ENCODE results near the gene PBLD. TPM values are rescaled to one million over a fixed set of nuclear protein-coding genes. Genes with fewer than 3 reads are reported as not detected.

Gene PBLD
- 10 to 100 TPM; 19.4 to 47.5 (median 27.8) TPM for total RNA-seq
- polyA plus RNA-seq = 10 to 100 TPM; 11.9 to 14.2 TPM

GRCh38 chr10:68332259-68333057, at the start of gene PBLD:
Gene PBLD, minus strand, starts transcription at chr10:68332928. Its CDS starts 26,084 bp downstream, at chr10:68306844.
- FAIRE-seq = no peak
- no peak for TF ChIP-seq CTCF (IDR thresholded peaks at IDR 0.05)
- peak; percentile 68 to 86 (median 78) for DNase-seq
- Histone ChIP-seq H3K4me3 (peak within 1 kb of the TSS; percentile 56 to 98 (median 75)), H3K27ac (peak within 1 kb of the TSS; percentile 90 to 99 (median 97)), H3K36me3 (no peaks in the 10 kb centered on the region), H3K9me3 (no peaks in the 10 kb centered on the region), H3K27me3 (no peaks in the 10 kb centered on the region), H3K4me1 (peaks cover 16 to 45% (median 38%) of the 10 kb centered on the region in 3 donors)
- peak; percentile 57 to 64 (median 62) for ATAC-seq
- 0 to 1% methylated on average over 49 to 51 of the region's 51 CpGs for WGBS, 2 donors
- intact Hi-C loops (cut with DNase I) = no loop called here

- Histone ChIP-seq H3K36me3 (peaks cover 0 to 26% (median 3%) of the 10 kb centered on the region in 3 donors), H3K4me1 (no peaks in the 10 kb centered on the region), H3K27ac (no peak overlapping the region), H3K27me3 (no peaks in the 10 kb centered on the region), H3K4me3 (no peak overlapping the region), H3K9me3 (no peaks in the 10 kb centered on the region)
- ATAC-seq = no peak
- DNase-seq = no peak
- no peak for FAIRE-seq
- WGBS, 2 donors = 93 to 97% methylated on average over 1 of the region's 1 CpG
- TF ChIP-seq CTCF (IDR thresholded peaks at IDR 0.05) = no peak
- intact Hi-C loops (cut with DNase I) = no loop called here
These were observed 38.9 kb upstream of the PBLD start for GRCh38 chr10:68371604-68372003.

GRCh38 chr10:68367121-68367520, 34.4 kb upstream of the PBLD start:
- DNase-seq (no peak), FAIRE-seq (no peak), ATAC-seq (no peak)
- intact Hi-C loops (cut with DNase I) = no loop called here
- Histone ChIP-seq H3K36me3 (peaks cover 0 to 25% (median 5%) of the 10 kb centered on the region in 3 donors), H3K4me3 (no peak overlapping the region), H3K4me1 (no peaks in the 10 kb centered on the region), H3K9me3 (no peaks in the 10 kb centered on the region), H3K27me3 (no peaks in the 10 kb centered on the region), H3K27ac (no peak overlapping the region)
- TF ChIP-seq CTCF (IDR thresholded peaks at IDR 0.05) = no peak
- WGBS, 2 donors = 90 to 91% methylated on average over 2 of the region's 2 CpGs

- H3K27me3 ChIP-seq = no peaks in the 10 kb centered on the region
- no peak for DNase-seq
- H3K4me1 ChIP-seq = no peaks in the 10 kb centered on the region
- H3K36me3 ChIP-seq = peaks cover 0 to 28% (median 5%) of the 10 kb centered on the region in 3 donors
- FAIRE-seq = peak; percentile 29
- H3K27ac ChIP-seq = no peak overlapping the region
- 96 to 99% methylated on average over 5 of the region's 5 CpGs for WGBS, 2 donors
- intact Hi-C loops (cut with DNase I) = no loop called here
- no peak for TF ChIP-seq CTCF (IDR thresholded peaks at IDR 0.05)
- no peak overlapping the region for H3K4me3 ChIP-seq
- H3K9me3 ChIP-seq = no peaks in the 10 kb centered on the region
- ATAC-seq = no peak
These were observed 33.9 kb upstream of the PBLD start for GRCh38 chr10:68366600-68366999.

GRCh38 chr10:68365611-68366010, 32.9 kb upstream of the PBLD start:
- ATAC-seq (no peak), FAIRE-seq (no peak)
- no peak for TF ChIP-seq CTCF (IDR thresholded peaks at IDR 0.05)

More at GRCh38 chr10:68365611-68366010, 32.9 kb upstream of the PBLD start:
- H3K27ac ChIP-seq = no peak overlapping the region
- 76 to 78% methylated on average over 2 of the region's 2 CpGs for WGBS, 2 donors
- H3K27me3 ChIP-seq = no peaks in the 10 kb centered on the region
- no peak overlapping the region for H3K4me3 ChIP-seq
- intact Hi-C loops (cut with DNase I) = no loop called here
- no peak for DNase-seq
- H3K9me3 ChIP-seq = no peaks in the 10 kb centered on the region
- H3K36me3 ChIP-seq = peaks cover 0 to 35% (median 5%) of the 10 kb centered on the region in 3 donors
- H3K4me1 ChIP-seq = no peaks in the 10 kb centered on the region
